ENCODE measurements around the gene HCN4.
"Not testable (repeated sequence)": the region's sequence is repeated elsewhere in the genome, so short reads cannot be mapped to it uniquely, and the experiment has no call there.

HCN4 gene

DNA sequence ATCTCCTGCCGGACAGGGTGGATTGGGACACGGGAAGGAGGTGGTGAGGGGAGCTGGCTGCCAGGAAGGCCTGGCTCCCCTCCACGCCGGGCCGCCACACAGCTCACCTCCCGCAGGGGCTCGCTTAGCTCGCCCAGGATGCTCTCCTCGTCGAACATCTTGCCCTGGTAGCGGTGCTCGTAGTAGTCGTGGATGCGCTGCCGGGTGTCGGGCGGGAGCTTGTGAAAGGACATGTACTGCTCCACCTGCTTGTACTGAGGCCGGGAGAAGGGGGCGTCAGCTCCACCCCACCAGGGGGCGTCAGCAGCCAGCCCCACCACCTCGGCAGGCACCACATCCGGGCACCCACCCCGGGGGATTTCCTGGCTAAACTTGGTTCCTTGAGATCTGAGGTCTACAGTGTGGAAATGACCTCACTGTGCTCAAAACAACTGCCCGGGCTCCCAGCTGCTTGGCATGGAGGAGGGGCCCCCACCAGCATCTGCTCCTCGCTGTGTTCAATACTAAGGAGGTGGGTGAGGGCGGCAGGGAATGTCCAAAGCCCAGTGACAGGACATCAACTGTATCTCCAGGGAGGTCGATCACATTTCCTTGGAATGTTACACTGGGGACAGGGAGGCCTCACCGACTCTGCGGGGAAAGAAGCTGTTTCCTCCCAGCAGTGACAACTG lies 43.4 kb downstream of the HCN4 start:
- DNase-seq (ENCODE audit: low read depth), result no peak

DNA sequence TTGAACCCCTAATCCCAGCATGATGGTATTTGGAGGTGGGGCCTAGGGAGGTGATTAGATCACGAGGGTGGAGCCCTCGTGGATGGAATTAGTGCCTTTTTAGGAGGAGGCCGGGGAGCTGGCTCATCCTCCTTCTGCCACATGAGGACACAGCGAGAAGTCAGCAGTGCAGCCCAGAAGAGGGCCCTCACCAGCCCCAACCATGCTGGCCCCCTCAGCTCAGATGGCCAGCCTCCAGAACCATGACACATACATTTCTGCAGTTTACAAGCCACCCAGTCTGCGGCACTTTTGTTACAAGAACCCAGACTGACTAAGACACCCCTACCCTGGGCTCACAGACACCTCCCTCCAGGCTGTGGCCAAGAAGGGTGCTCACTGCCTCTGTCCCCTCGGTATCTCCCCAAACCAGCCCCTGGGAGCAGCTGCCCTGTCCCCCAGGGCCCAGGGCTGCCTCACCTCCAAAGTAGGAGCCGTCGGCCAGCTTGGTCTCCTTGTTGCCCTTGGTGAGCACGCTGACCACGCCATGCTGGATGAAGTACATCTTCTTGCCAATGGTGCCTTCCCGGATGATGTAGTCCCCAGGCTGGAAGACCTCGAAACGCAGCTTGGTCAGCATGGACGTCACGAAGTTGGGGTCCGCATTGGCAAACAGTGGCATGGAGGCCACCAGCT lies 44.1 kb downstream of the HCN4 start:
- DNase-seq (ENCODE audit: low read depth), result no peak

DNA sequence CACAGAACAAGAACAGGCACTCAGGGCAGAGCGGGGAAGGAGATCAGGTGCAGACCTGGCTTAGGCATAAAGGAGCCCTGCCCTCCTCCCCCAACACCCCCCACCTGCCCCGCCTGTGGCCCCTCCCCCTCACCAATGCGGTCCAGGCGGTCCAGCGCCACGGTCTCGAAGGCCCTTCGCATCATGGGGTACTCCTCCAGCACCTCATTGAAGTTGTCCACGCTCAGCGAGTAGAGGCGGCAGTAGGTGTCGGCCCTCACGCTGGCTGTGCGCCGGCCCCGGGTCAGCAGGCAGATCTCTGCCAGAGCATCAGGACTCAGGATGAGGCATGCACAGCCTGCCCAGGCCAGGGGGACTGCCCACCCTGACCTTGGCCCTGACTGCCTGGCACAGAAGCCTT lies 44.8 kb downstream of the HCN4 start:
- DNase-seq (ENCODE audit: low read depth), result no peak

DNA sequence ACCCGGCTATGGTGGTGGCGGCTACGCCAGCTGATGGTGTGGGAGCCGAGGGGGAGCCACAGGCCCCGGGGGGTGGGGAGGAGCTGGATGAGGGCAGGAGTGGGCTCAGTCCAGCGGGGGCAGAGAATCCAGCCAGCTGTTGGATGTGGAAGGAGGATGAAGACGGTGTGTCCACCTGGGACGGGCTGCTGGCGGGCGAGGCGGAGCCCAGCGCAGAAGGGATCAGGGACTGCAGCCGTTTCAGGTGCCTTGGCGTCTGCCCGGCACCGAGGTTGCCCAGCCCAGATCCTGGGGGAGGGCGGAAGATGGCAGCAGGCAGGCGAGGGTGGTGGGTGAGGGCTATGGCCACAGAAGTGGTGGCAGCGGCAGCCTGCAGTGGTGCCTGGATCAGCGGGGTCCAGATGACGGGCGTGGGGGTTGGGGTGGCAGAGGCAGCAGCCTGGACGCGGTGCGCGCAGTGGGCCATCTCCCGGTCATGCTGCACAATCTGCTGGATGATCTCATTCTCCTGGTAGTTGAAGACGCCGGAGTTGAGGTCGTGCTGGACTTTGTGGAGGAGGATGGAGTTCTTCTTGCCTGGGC lies 45.3 kb downstream of the HCN4 start:
- DNase-seq (ENCODE audit: low read depth), result no peak

DNA sequence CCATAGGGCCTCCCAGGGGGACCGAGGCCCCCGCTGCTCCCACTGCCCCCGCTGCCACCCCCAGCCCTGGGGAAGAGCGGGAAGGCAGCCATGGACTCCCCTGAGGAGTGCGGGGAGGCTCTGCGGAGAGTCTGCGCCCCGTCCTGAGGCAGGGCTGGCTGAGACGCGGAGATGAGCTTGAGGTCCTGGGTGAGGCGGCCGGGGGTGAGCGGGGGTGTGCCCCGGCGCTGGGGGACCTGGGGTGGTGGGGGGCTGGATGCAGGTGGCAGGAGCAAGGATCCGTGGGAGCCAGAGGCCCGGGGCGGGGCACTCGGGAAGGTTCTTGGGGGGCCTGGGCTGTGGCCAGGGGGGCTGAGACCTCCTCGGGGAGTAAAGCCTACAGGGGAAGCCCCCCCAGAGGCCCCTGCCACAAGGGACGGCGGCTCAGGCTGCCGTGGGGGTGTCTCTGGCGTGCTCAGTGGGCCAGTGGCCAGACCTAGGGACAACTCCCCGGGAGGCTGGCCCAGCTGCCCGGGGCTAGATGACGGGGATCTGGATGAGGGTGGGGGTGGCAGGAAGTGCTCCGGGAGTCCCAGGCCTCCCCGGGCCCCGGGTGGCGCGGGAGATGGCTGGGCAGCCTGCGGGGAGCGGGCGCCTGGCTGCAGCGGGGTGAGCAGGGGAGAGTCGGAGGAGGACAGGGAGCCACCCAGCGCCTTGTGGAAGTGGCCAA lies 45.9 kb downstream of the HCN4 start:
- DNase-seq (ENCODE audit: low read depth), result no peak

DNA sequence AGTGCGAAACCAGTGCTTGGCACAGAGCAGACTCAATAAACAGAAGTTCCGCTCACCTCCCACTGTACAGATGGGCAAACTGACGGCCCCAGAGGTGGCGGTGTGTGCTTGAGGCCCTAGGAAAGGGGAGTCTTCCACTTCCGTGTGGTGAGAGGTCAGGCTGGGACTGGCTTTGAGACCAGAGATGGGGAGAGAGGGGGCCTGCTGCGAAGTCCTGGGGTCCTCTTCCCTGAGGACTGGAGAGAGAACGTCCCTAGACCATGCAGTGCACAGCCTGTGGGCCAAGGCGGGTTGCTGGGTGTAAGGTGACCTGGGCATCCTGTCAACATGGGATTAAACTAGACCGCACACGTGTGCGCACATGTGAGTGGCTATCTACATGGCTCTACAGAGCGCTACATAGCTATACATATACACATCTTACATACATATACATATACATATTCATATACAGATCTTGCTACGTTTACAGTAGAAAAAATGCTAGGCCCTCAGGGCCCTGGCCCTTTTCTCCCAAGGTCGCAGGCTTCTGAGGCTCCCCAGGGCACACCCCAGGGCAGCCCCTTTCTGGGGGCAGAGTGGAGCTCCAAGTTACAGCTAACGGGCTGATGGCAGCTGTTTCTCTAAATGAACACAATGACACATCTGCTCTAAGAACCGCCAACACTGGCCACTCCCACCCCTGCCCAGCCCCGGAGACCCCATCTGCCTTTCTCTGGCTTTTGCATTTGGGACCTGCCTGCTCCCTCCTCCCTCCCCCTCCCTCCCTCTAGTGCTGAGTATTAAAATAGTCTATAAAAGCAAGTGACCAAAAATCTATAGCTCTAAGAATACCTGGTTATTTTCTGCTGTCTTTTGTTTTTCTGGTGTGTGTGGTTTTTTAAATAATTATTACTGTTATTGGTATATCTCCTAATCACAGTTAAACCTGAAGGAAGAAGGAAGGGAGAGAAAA lies 47.0 kb downstream of the HCN4 start:
- no peak for DNase-seq (ENCODE audit: low read depth)

DNA sequence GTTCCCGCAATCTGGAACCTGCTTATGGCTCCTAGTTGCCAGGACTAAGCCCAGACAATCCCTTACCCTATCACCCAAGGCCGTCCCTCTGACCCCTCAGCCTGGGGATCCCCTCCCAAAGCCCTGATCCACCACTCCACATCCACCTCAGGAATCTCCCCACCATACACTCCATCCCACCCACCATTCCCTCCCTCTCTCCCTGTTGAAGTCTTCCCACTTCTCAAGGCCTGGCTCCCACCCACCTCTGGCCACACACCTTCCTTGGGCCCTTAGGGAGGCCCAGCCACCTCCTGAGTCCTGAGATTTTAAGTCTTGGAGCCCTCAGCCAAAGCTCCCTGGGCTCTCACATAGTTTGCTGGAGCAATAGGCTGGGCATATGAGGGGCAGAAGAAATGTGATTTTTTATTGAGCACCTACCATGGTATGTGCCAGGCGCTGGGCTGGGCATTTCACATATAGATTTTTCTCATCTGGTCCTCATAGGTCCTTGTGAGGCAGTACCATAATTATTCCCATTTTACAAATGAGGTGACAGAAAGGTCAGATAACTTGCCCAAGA lies 48.1 kb downstream of the HCN4 start:
- no peak for DNase-seq (ENCODE audit: low read depth)

DNA sequence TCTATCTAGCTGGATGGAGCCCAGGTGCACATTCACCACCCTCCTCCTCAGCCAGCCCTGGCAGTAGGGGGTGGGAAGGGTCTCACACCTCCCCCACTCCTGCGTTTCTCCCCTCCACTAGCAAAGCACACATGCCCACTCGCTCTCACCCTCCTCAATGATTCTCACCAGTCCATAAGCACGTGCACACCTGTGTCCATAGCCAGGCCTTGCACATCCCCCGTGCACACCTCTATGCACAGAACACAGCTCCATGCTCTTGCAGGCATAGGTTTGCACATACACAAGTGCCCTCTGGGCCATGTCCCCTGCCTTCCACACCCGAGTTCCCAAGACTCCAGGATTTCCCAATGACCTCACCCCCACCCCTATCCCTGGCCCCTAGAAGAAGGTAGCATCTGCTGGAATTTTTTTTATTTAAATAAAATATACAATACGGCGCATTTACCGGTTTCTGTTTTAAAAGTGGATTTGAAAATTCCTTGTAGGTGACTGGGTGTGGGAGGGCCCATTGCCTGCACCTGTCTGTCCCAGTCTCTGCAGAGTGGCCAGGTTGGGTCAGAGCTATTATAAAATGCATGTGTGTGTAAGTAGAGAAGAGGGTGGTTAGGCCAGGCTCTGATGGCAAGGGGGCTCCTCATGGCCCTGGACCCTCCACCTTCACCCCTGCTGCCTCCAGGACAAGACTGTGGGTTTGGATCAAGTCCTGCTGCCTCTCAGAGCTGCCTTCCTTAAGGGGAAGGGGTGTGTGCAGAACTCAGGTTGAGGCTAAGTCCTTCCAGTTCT lies 49.1 kb downstream of the HCN4 start:
- no peak for DNase-seq (ENCODE audit: low read depth)

DNA sequence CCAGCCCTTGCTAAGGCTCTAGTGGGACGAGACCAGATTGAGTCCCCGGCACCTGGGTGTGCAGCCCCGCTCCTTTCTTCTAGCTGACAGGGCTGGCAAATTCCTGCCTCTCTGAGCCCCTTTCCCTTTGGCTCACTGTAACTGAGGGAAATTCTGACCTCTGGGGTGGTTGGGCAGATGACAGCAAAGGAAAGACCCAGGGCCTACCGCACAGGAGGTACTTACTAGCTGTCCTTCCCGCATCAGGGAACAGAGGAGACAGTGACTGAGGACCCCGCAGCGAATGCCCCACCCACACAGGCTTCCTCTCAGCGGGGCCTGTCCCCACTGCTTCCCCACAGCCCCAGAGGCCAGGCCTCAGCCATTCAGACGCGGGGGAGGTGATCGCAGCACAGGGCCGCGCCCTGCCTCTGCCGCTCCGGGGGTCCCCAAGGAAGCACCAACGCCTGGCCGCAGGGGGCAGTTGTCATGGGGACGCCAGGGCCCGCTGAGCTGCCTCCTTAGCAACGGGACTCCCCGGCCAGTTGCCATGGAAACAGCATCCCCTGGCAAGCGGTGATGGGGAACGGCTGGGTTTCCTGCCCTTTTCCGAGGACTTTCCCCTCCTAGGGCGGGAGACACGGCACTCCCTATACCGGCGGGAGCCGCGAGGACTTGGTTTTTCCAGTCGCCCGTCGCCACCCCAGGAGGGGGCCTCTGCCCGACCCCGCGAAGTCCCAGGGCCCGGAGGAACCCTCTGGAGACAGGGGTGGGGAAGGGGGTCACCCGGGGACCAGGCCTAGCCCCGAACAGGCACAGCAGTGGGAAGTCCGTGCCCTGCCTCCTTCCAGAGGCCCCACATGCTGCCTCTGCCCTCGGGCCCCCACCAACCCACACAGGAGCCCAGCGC lies 50.1 kb downstream of the HCN4 start:
- no peak for DNase-seq (ENCODE audit: low read depth)

DNA sequence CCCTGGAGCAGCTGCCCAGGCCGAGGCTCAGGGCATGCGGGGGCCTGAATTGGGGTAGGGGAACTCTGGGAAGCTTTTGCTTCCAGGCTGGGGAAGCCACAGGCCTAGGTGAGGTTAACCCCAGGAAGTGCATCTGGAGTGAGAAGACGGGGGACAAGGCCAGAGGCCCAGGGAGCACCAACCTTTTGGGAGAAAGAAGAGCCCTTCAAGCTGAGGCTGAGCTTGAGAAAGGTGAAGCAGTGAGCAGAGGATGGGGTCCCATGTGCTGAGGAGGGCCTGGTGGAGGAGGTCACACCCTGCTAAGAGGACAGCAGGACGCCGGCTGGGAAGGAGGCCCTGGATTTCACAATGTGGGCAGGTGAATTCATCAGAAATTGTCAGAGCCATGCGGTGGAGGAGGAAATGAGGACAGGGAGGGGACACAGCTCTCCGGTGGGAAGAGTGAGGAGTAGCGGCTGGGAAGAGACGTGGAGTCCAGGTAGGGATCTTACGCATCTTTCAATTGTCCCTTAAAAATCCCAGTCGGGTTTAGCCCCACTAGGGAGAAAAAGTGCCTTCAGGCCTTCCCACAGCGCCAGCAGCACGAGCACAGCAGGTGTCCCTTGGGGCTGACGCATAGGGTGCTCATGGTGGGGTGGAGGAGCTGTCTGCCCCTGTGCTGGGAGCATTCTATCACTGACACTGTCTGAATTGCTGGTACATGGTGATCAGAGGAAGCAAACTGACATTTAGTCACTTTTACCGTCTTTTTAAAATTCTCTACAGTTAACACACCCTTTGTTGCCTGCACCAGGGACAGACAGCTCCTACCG lies 50.9 kb downstream of the HCN4 start:
- no peak for DNase-seq (ENCODE audit: low read depth)

DNA sequence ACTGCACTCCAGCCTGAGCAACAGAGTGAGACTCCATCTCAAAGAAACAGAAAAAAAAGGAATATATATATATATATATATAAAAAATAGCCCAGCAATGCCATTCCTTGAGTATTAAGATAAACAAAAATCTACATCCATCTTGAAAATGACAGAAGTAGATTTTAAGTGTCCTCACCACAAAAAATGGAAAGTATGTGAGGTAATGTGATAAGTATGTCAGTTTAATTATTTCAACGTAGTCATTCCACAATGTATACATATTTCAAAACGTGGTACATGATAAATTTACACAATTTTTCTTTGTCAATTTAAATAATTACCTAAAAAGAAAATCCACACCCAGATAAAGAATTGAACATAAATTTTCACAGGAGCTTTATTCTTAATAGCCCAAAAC lies 54.9 kb downstream of the HCN4 start:
- DNase-seq (ENCODE audit: low read depth), result no peak

DNA sequence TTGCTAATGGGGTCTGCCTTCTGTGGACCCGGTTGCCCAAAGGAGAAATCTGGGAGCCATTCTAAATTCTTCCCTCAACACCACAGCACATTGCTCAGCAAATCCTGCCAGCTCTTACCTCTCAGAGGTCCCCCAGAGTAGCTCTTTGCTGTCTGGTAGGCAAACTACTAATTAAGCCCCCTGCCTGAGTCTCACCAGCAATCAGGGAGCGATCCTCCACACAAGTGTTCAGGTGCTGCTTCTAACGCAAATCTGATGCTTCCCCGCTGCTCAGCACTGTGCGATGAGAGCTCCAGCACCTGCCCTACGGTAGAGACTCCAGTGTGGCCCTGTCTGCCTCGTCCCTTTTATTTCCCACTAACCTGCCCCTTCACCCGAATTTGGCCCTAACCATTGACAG lies 60.5 kb downstream of the HCN4 start:
- no peak for DNase-seq (ENCODE audit: low read depth)

DNA sequence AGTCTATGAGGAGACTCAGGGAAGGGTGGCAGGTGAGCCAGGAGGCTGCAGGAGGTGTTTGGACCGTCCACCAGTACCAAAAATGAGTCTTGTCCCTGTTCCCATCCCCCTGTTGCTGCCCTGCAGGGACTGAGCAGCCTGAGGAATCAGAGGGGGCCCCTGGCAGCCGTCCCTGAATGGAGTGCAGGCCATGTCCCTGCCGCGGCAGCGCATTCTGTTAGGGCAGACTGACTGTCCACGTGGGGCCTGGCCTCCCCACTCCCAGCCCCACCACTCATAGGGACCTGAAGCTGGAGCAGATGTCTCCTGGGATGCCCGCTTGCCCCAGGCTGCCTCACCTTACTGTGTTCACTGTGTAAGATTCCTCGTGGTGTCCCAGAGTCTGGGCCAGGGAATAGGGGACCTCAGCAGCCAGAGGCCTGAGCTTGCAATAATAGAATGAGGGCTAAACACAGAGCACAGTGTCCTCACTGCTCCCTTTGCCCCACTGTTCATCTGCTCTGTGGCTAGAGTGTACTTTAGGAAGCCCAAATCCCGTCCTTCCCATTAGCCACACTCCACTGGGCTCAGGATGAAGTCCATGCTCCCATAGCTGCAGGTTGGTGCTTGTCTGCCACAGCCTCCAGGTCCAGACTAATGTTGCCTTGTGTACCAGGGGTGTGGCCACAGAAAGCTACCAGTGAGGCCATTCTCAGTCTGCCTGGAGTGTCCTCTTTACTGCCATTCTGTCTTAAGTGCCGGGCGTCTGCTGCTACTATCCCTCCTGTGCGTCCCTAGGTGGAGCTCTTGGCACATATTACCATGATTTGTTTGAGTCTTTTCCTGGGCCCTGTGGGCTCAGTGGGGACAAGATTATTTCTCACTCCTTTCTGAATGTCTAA lies 63.2 kb downstream of the HCN4 start:
- no peak for DNase-seq (ENCODE audit: low read depth)

DNA sequence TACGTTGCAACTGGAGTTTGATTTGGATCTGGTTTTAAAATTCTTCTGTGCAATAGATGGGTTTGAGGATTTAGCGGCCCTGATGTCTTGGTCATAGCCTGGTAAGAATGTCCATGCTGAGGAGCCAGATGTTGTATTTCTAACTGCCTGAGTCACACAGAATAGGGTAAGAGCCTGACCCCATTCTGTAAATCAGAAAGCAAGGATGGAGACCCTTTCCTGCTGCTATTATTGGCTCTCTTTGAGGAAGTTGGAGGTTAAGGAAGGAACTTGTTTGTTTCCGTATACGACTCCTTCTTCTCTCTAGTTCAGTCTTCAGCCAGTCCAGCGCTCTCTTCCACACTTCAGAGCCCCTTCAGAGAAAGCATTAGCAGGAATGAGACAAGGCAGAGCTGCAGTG lies 65.1 kb downstream of the HCN4 start:
- no peak for DNase-seq (ENCODE audit: low read depth)

DNA sequence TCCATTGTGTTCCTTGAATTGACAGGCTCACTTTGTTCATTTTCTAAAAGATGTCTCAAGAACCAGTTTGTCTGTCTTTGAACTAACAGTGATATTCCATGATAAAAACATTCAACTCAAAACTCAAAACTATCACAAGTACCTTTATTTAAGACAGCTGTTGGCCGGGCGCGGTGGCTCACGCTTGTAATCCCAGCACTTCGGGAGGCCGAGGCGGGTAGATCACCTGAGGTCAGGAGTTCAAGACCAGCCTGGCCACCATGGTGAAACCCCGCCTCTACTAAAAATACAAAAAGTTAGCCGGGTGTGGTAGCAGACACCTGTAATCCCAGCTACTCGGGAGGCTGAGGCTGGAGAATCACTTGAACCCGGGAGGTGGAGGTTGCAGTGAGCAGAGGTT lies 68.5 kb downstream of the HCN4 start:
- not testable (repeated sequence) for DNase-seq (ENCODE audit: low read depth)

DNA sequence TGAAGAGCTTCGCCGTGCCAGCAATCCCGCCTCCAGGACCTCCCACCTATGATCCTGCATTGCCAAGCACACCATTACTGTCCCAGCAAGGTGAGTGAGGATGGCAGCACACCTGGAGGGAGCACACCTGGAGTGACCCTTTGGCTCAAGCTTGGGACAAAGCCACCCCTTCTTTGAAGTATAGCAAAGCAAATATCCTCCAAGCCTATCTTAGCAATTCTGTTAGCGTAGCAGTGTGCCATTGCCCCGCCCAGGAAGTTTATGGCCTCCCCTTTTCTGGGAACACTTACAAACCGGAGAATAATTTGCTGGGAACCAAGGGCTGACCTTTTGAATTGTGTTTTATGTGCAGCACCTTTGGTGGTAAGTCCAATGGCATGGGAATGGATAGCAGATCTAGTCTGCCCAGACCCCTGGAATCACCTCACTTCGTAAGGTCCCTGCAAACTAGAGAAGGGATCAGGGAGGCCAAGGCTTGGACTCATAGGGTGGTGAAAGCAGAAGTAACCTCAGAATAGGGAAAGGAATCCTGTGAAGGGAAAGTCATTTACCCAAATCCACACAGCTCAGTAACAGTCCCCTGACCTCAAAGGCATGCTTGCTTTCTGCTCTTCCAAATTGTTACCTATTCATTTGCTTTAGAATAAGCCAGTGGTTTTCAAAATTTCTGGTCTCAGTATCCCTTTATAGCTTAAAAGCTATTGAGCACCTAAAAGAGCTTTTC lies 70.1 kb downstream of the HCN4 start:
- no peak for DNase-seq (ENCODE audit: low read depth)

Data from stimulated activated CD8-positive, alpha-beta memory T cell treated with anti-CD3 and anti-CD28 coated beads, Interleukin-15, amount 100 ng/mL, for 1 hour (primary cell).